Stimulated activated CD4-positive, alpha-beta T cell treated with anti-CD3 and anti-CD28 coated beads, TNF-alpha, amount 100 ng/mL, for 4 hours (primary cell): ENCODE results near the gene HMGN5.

ENCODE experiments used
- DNase-seq, 3 experiments: peaks; one replicate each; pipeline ENCODE4 v3.0.0-alpha.2; 2020; ENCODE audit warnings: low read depth in 3 of 3

The HMGN5 gene

DNA sequence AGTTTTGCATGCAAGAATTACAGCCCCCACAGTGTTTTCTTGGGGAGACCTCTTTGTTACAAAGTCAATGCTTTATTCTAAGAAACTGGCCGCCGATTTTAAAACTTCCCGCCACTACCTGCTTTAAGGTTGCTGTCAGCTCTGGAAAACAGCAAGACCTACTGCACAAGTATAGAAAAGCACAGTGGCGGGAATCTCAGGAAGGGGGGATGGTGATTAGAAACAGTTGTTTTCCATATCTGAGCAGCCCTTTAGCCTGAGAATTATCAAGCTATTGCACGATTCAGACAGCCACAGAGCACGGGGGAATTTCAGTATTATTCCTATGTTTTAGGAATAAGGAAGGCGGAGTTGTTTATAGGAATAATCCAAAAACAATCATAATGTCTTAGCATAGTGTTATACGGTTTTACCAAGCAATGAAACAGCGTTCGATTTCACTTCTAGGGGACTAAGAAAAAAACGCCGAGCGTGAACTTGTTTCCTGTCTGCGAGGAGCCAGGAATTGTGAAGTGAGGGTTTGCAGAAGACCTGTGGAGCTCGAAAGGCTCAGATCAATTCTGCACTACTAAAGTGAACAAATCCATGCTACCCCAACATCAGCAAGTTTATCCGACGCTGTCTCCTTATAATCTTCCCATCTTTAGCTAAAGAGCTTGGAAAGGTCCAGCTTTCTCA lies 81.3 kb downstream of the HMGN5 start:
- no peak for DNase-seq

- no peak for DNase-seq
Observed at GRCh38 chrX:81114757-81115156, 87.0 kb downstream of the HMGN5 start.

DNA sequence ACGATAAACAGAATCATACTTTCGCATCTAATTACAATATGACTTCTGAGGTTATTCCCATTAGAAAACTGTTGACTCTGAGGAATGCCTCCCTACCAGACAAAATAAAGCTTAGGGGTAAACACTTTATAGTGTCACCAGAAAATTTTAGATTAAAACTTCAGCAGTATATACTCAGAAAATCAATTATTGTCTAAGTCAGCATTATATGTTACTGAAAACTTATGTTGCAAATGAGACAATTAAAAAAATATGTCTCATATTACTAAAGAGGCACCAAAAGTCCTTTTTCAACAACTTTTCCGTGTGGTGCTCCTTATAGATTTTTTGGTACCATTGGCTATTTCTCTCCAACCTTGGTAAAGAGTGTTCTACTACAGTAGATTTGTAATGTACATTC lies 91.4 kb downstream of the HMGN5 start:
- DNase-seq: no peak

- no peak for DNase-seq
Observed at GRCh38 chrX:81082649-81083048, 119.1 kb downstream of the HMGN5 start.
